ELF-1 (cell line): ENCODE measurements around the gene CKMT1A.
"Not testable (repeated sequence)": the region's sequence is repeated elsewhere in the genome, so short reads cannot be mapped to it uniquely, and the experiment has no call there.

ENCODE experiments used
- DNase-seq: peaks from one replicate; pipeline ENCODE4 v3.0.0-alpha.2; 2016; ENCODE audit warnings: low read depth, low spot score

The CKMT1A gene

GRCh38 chr15:43693148-43694022, at the start of gene CKMT1A:
CKMT1A (plus strand) TSS chr15:43693859; CDS start chr15:43694051, 192 bp downstream.
- DNase-seq, result not testable (repeated sequence)

DNA sequence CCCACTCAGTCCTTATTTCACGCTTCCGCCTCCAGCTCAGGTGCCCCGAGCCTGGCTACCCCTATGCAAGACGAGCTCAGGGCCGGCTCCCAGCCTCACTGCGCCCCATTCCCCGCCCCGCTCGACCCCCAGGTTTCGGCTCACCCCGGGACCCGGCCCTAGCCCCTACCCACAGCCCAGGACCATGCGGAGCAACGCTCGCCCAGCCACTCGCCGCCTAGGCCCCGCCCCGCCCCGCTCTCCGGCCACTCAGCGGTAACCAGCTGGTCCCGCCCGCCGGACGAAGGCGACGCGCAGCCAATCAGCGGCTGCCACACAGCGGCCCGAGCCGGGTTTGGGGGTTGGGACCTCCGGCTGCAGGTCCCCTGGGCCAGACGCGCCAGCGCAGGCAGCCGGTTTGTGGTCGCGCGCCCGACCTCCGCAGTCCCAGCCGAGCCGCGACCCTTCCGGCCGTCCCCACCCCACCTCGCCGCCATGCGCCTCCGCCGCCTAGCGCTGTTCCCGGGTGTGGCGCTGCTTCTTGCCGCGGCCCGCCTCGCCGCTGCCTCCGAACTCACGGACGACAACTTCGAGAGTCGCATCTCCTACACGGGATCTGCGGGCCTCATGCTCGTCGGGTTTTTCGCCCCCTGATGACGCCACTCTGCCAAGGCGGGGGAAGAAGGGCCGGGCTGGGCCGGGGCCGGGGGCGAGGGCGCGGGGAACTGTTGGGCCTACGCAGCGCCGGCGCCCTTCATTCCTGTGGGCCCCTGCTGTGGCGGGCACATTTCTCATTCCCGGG, 44.8 kb upstream of the CKMT1A start, which contains the start of gene CATSPER2:
Gene CATSPER2, minus strand, starts transcription at position 196 of the 781 bp plus-strand sequence. CDS start 783 bp downstream, outside the sequence.
- no peak for DNase-seq

- not testable (repeated sequence) for DNase-seq
These were observed 44.2 kb upstream of the CKMT1A start for GRCh38 chr15:43649430-43649926.

DNA sequence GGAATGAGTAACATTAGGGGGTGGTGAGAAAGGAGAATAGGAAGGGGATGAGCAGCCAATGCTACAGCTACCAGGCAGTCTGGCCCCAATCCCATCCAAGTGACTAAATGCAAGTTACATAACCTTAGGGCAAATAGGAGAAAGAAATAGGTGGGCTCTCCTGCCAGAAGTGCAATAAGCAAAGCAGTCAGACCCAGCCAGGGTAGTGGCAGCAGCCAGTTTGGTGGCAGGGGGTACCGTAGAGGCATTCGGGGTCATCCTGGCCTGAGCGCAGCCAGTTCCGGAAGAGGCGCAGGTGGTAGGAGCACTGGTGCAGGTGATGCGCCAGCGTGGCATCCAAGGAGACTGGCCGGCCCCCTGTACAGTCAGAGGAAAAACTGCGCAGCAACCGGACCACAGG, 33.9 kb upstream of the CKMT1A start:
- not testable (repeated sequence) for DNase-seq

GRCh38 chr15:43662293-43662692, 31.4 kb upstream of the CKMT1A start:
- not testable (repeated sequence) for DNase-seq

GRCh38 chr15:43663333-43663732, 30.3 kb upstream of the CKMT1A start:
- not testable (repeated sequence) for DNase-seq

DNA sequence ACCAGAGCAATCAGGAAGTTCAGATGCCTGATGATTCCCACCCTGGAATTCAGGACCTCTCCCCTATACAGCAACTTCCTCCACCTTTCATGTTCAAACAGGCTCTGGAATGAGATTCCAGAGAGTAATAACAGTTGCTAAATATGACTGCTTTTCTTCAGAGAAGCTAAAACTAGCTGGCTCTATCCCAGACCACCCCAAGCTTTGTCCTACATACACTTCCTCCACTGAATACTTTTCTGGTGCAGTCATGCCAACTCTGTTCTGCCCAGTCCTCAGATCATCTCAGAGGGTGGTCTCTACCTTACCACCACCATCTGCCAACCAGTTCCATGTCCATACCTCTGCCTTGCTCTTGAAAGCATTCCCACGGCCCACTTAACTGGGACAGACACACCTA, 27.5 kb upstream of the CKMT1A start:
- DNase-seq, result not testable (repeated sequence)

DNA sequence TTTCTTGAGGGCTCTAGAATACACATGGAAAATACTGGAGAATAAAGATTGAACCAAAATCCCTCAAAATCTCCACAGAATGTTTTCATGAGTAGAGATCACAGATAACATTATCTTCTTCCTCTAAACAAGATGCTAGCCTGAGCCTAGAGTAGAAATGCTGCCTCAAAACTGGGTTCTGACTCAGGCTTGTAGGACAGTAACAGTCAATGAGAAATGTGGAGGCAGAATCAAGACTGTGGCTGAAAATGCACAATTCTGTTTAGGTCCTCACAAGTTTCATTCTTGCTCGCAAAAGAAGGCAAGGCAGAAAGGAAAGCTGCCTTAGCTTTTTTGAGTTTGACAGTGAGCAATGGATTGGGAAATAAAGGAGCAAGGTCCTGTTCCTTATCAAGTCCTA, 19.5 kb upstream of the CKMT1A start:
- not testable (repeated sequence) for DNase-seq

DNA sequence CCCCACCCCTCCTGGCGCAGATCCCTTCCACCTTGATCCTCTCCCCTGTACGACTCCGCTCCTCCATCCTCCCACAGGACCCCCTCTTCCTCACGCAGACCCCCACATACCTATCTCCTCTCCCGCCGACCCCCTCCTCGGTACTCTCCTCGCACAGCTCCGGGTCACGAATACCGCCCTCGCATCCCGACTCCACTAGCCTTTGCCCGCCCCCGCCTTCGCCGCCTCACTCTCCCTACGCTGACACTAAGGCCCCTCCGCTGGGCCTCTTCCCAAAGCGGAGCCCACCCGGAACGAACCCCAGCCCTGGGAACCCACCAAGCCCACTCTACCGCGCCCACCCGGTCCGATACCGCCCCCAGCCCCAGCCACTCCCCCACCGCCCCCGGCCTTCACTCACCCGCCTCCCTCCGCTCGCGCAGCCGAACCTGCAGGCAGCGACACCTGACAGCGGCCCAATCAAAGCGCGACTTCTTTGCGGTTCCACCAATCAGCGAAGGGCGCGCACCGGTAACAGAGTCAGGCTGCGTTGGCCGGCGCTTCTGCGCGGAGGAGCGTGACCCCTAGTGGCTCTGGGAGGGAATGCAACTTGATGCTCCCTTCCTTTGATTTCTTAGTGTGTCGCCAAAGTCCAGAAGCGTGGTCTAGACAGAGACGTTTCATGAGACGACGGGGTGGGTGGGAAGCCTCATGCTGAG, 3.9 kb upstream of the CKMT1A start:
- DNase-seq, result not testable (repeated sequence)

- DNase-seq, result not testable (repeated sequence)
These were observed 980 bp upstream of the CKMT1A start for GRCh38 chr15:43692679-43693078.

- no peak for DNase-seq
These were observed 8.5 kb downstream of the CKMT1A start for GRCh38 chr15:43702174-43702573.

- no peak for DNase-seq
These were observed 9.2 kb downstream of the CKMT1A start for GRCh38 chr15:43702701-43703424.

- not testable (repeated sequence) for DNase-seq
These were observed 16.9 kb downstream of the CKMT1A start for GRCh38 chr15:43710431-43711131.

- DNase-seq, result no peak
These were observed 29.5 kb downstream of the CKMT1A start for GRCh38 chr15:43723151-43723550.

DNA sequence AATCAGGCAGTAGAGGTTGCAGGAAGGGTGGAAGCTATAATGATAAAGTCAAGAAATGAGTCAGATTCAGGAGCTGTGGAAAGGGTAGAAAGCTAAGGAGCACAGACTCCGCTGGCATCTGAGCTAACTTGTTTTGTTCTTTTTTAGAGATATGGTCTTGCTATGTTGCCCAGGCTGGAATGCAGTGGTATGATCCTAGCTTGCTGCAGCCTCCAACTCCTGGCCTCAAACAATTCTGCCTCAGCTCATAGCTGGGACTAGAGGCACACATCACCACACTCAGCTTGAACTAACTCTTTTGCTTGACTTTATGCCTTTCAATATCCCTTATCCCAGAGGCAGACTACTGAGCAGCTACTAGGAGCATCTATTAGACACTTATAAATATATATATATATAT, 32.6 kb downstream of the CKMT1A start:
- not testable (repeated sequence) for DNase-seq

DNA sequence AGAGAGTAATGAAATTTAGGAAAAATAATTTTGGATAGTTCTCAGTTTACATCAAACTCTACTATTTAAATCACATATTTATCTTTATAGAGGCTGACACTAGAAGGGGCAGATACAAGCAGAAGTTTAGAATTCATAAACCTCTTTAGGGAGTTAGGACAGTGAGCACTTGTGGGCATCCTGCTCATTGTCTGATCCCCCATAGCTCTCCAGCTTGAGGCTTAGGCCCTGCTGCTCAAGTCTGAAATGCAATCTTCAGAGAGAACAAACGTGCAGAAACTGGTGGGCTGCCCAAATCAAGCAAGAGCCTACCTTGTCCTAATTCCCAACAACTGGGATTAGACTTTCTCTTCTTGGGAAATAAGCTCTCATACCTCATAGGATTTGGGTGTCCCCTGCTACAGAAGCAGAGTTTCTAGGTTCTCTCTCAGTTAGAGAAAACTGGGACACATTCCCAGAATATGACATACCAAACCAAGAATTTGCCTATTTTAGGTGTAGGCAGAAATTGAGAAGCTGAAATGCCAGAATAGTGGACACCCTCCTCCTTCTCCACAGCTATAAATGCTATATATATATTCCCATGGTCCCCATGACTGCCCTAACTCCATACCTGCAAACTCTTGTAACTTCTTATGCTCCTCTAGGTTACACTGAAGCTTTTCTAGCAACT, 34.5 kb downstream of the CKMT1A start:
- not testable (repeated sequence) for DNase-seq

- no peak for DNase-seq
These were observed 41.8 kb downstream of the CKMT1A start for GRCh38 chr15:43735416-43735815.

GRCh38 chr15:43746245-43746902, 52.7 kb downstream of the CKMT1A start, which contains the start of gene PDIA3:
PDIA3 (plus strand) TSS chr15:43746438; CDS start chr15:43746540, 102 bp downstream.
- DNase-seq, result peak; percentile 97

DNA sequence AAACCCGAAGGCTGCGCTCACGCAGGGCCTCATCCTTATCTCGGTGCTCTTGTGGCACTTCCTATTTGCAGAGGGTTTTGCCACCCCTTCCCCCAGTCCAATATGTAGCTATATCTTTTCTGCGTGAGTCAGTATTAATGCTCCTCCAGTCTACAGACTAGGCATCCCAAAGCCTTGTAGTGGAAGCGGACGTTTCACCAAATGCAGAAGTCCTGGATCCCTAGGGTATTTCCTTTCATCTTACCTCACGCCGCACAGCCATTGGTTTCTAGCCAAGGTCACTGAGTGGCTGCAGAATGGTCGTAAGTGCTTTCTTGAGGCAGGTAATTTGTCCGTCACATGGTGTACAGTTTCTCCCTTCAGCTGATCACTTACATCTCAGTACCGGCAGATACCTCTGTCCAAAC, 53.2 kb downstream of the CKMT1A start:
- DNase-seq, result peak; percentile 54
